Calu3 (cell line): Measurements from ENCODE around the gene TK2. TPM values are rescaled to one million over a fixed set of nuclear protein-coding genes. Genes with fewer than 3 reads are reported as not detected.

Experiments
- BruUV-seq: library from RNA; stranded (reverse); fragments of 400-500 nt; replicated peaks from 2 replicates; lab custom pipeline; 2021; lab: Mats Ljungman, UMichigan
- CTCF ChIA-PET: fragments of 300-600 bp; sonication (Branson Sonifier 250); formaldehyde crosslinking; loops from one replicate; lab custom pipeline; 2022; ENCODE audit warnings: antibody characterized with exemption; lab: Charles Lee
- DNase-seq: peaks from one replicate; pipeline ENCODE4 v3.0.0; 2022
- H3K27ac Mint-ChIP-seq: one replicate; pipeline ENCODE4 v1.8.0; 2022; ENCODE audit warnings: mixed read lengths; ENCODE audit not compliant: unreplicated experiment
- H3K27me3 Mint-ChIP-seq: one replicate; pipeline ENCODE4 v1.8.0; 2022; ENCODE audit warnings: mixed read lengths; ENCODE audit not compliant: unreplicated experiment
- H3K36me3 Mint-ChIP-seq: one replicate; pipeline ENCODE4 v1.8.0; 2022; ENCODE audit warnings: mild to moderate bottlenecking, moderate library complexity, mixed read lengths; ENCODE audit not compliant: insufficient read depth, unreplicated experiment
- H3K4me1 Mint-ChIP-seq: one replicate; pipeline ENCODE4 v1.8.0; 2022; ENCODE audit warnings: mild to moderate bottlenecking, low read depth, mixed read lengths; ENCODE audit not compliant: unreplicated experiment
- H3K4me3 Mint-ChIP-seq: one replicate; pipeline ENCODE4 v1.8.0; 2022; ENCODE audit warnings: mild to moderate bottlenecking, low read depth, moderate library complexity, mixed read lengths; ENCODE audit not compliant: unreplicated experiment
- H3K9me3 Mint-ChIP-seq: one replicate; pipeline ENCODE4 v1.8.0; 2022; ENCODE audit warnings: low read depth, mixed read lengths; ENCODE audit not compliant: unreplicated experiment
- CTCF ChIP-seq: fragments of 200-600 bp; IDR thresholded peaks from one replicate; pipeline ENCODE4 v1.8.0; 2022; ENCODE audit warnings: antibody characterized with exemption; ENCODE audit not compliant: unreplicated experiment
- intact Hi-C: fragments of 100-400 bp; cut with micrococcal nuclease; formaldehyde crosslinking; loops from one replicate; pipeline ENCODE4 v1.10.0; 2022; ENCODE audit not compliant: unreplicated experiment
- total RNA-seq: library from RNA; stranded (reverse); gene quantifications from 2 replicates; pipeline ENCODE4 v1.2.3, GENCODE V29; 2022

The TK2 gene
- total RNA-seq, 1 experiment from 2014 or later, result 53.2 TPM

GRCh38 chr16:66462912-66463311, 87.0 kb downstream of the TK2 start:
- Mint-ChIP-seq H3K9me3 (peaks cover 3% of the 10 kb centered on the region), H3K27me3 (peaks cover 66% of the 10 kb centered on the region), H3K36me3 (no peaks in the 10 kb centered on the region), H3K4me1 (no peaks in the 10 kb centered on the region), H3K27ac (no peak overlapping the region), H3K4me3 (no peak overlapping the region)
- DNase-seq, result no peak
- BruUV-seq, result no TSS peak
- intact Hi-C loops, result no loop called here
- CTCF ChIA-PET, result no interaction called here
- no peak for TF ChIP-seq CTCF

- intact Hi-C loops, result no loop called here
- CTCF ChIA-PET, result interaction anchor here (0.6 kb wide), 1 partner anchor 14 kb away, joined by 3 read pairs; no protein-coding TSS in a partner anchor
- DNase-seq, result no peak
These were observed 89.2 kb downstream of the TK2 start for GRCh38 chr16:66460703-66461102.

GRCh38 chr16:66459878-66460277, 90.0 kb downstream of the TK2 start:
- Mint-ChIP-seq H3K36me3 (no peaks in the 10 kb centered on the region), H3K27ac (no peak overlapping the region), H3K4me3 (no peak overlapping the region), H3K27me3 (peaks cover 80% of the 10 kb centered on the region), H3K9me3 (no peaks in the 10 kb centered on the region), H3K4me1 (no peaks in the 10 kb centered on the region)
- TF ChIP-seq CTCF, result no peak
- CTCF ChIA-PET, result no interaction called here
- no peak for DNase-seq
- intact Hi-C loops, result no loop called here
- no TSS peak for BruUV-seq

More at GRCh38 chr16:66460703-66461102, 89.2 kb downstream of the TK2 start:
- Mint-ChIP-seq H3K9me3 (no peaks in the 10 kb centered on the region), H3K27ac (no peak overlapping the region), H3K36me3 (no peaks in the 10 kb centered on the region), H3K4me1 (no peaks in the 10 kb centered on the region), H3K27me3 (peaks cover 80% of the 10 kb centered on the region), H3K4me3 (no peak overlapping the region)
- TF ChIP-seq CTCF, result no peak
- no TSS peak for BruUV-seq

- Mint-ChIP-seq H3K4me3 (no peak overlapping the region), H3K4me1 (no peaks in the 10 kb centered on the region), H3K27ac (no peak overlapping the region), H3K9me3 (no peaks in the 10 kb centered on the region), H3K27me3 (peaks cover 74% of the 10 kb centered on the region), H3K36me3 (no peaks in the 10 kb centered on the region)
- BruUV-seq, result no TSS peak
- TF ChIP-seq CTCF, result no peak
- no peak for DNase-seq
- CTCF ChIA-PET, result no interaction called here
- intact Hi-C loops, result no loop called here
These were observed 91.1 kb downstream of the TK2 start for GRCh38 chr16:66458853-66459252.
